HG03039 (cell line): ENCODE results near the gene CKAP4.

Experiments
- ATAC-seq: cut with Tn5 transposase; IDR thresholded peaks from one replicate; pipeline ENCODE4 v1.9.1; 2021; ENCODE audit warnings: mild to moderate bottlenecking, moderate library complexity; ENCODE audit not compliant: unreplicated experiment

CKAP4 gene

GRCh38 chr12:106205208-106206069 is 42.4 kb downstream of the CKAP4 start:
- ATAC-seq, result no peak

DNA sequence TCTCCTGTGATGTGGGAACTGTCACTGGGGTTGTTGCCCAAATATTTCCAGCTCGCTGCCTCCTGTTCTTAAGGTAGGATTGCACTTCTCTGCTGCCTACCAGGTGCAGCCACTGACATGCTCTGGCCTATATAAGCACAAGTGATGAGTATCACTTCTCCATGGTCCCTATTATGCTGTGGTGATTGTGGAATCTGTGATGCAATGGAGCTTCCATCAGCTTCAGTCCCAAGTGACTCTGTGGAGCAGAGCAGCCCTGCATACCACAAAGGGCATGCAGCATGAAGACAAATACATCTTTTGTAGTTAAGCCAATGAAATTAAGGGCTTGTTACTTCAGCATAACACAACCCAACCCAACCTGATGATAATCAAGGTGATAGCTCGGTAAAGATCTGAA is 43.5 kb downstream of the CKAP4 start:
- ATAC-seq, result no peak

- ATAC-seq, result no peak
Observed at GRCh38 chr12:106197906-106198623, 49.8 kb downstream of the CKAP4 start.

GRCh38 chr12:106195621-106196027 is 52.2 kb downstream of the CKAP4 start:
- ATAC-seq, result no peak

DNA sequence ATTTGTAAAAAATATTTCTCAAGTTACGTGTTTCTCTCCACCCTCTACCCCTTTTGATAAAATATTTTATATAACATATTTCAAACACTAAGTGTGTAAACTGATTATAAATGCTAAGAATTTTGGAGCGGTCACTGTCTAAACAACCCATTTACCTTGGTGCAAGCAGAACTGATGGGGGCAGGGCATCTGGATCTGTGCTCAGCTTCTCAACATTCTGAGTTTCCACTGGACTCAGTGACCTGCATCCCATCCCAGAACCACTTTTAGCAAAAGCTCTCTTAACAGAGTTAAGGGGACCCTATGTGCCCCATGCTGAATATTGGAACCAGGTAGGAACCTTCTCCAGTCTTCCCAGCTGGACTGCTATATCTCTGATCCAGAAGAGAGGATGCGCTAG is 53.5 kb downstream of the CKAP4 start:
- no peak for ATAC-seq

GRCh38 chr12:106193394-106194215 is 54.2 kb downstream of the CKAP4 start:
- ATAC-seq, result no peak

GRCh38 chr12:106192659-106193393 is 55.0 kb downstream of the CKAP4 start:
- no peak for ATAC-seq

DNA sequence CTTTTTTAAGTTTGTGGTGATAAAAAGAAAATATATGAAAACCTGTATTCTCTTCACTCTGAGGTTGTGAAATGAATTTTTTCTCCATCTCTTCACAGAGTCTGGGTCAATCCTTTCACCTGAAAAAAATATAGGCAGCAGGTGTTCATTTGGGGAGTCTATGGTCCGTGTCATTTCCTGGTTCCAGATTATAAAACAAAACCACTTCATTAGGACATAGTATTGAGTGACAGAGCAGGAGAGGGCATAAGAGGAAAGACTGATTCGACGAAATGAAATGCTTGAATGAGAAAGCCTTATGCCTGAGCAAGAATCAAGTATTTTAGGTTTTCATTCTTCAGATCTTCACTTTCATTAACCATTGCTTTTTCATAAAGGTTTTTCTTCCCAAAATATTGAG is 57.2 kb downstream of the CKAP4 start:
- ATAC-seq, result no peak

DNA sequence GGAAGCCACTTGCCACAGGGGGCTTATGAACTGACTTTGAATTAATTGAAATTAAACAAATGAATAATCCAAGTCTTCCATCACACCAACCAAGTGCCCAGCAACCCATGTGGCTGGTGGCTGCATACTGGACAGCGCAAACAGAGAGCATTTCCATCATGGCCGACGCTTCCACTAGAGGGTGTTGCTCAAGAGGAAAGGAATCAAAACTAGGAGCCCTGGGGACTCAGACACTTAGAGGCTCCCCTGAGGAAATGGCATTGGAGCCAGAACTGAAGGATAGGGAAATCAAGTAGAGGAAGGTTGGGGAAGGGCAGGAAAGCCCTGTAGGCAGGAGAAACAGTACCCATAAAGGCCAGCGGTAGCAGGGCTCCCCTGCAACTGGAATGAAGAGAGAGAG is 58.5 kb downstream of the CKAP4 start:
- no peak for ATAC-seq

- ATAC-seq, result no peak
Observed at GRCh38 chr12:106188256-106188655, 59.6 kb downstream of the CKAP4 start.
